ENCODE data around the gene EIF5. TPM values are rescaled to one million over a fixed set of nuclear protein-coding genes. Genes with fewer than 3 reads are reported as not detected.
"Not testable (repeated sequence)": the region's sequence is repeated elsewhere in the genome, so short reads cannot be mapped to it uniquely, and the experiment has no call there.

Gene EIF5
- total RNA-seq, 1 donor from 2014 or later = 187 TPM

DNA sequence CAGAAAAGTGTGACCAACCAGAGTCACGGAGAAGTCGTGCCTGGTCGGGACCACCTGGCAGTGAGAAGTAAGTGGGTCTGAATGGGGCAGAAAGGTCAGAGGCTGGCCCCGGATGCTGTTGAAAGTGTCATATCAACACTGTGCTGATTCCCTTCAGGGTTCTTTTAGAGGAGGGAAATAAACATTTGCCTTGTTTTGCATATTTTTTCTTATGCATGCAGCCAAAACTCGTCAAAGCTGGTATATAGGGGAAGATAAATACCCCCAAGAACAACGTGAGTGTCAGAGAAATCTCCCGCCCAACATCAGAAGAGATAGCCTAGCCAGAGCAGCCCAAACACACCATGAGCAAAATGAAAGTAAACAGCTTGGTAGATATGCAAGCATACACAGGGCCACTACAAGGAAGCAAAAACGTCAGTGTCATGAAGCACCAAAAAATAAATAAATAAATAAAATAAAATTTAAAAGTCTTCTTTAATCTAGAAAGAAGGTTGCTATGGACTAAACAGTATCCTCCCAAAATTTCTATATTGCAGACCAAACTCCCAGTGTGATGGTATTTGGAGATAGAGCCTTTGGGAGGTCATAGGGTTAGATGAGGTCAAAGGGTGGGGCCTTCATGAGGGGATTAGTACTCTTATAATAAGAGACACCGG lies 22.1 kb downstream of the EIF5 start:
- H3K4me3 ChIP-seq (ENCODE audit: low read depth, low read length) = no peak overlapping the region
- DNase-seq (ENCODE audit: low read depth) = no peak
- TF ChIP-seq, protein P1, sequence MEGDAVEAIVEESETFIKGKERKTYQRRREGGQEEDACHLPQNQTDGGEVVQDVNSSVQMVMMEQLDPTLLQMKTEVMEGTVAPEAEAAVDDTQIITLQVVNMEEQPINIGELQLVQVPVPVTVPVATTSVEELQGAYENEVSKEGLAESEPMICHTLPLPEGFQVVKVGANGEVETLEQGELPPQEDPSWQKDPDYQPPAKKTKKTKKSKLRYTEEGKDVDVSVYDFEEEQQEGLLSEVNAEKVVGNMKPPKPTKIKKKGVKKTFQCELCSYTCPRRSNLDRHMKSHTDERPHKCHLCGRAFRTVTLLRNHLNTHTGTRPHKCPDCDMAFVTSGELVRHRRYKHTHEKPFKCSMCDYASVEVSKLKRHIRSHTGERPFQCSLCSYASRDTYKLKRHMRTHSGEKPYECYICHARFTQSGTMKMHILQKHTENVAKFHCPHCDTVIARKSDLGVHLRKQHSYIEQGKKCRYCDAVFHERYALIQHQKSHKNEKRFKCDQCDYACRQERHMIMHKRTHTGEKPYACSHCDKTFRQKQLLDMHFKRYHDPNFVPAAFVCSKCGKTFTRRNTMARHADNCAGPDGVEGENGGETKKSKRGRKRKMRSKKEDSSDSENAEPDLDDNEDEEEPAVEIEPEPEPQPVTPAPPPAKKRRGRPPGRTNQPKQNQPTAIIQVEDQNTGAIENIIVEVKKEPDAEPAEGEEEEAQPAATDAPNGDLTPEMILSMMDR (conservative IDR thresholded peaks at IDR 0.05; ENCODE audit: low read depth, low read length) = no peak

DNA sequence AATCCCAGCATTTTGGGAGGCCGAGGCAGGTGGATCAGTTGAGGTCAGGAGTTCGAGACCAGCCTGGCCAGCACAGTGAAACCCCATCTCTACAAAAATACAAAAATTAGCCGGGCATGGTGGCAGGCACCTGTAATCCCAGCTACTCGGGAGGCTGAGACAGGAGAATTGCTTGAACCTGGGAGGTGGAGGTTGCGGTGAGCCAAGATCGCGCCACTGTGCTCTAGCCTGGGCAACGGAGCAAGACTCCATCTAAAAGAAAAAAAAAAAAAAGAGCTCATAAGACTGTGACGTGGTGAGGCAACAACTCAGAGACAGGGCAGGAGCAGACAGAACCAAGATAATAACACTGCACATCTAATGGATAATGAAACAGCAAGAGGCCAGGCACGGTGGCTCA lies 23.5 kb downstream of the EIF5 start:
- not testable (repeated sequence) for H3K4me3 ChIP-seq (ENCODE audit: low read depth, low read length); DNase-seq (ENCODE audit: low read depth)

DNA sequence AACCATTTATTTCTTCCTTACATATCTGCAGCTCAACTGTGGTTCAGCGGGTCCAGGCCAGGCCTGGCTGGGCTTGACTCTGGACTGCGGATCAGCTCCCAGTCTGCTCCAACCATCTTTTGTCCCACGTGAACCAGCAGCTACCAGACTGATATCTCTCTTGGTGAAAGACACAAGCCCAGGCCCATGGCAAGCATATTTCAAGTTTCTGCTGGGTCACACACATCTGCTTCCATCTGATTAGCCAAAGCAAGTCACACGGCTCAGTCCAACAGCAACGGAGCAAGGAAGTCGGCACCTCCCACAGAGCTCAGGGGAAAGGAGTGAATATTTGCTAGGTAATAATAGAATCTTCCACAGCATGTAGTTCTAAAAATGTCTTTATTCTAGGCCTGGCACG lies 26.5 kb downstream of the EIF5 start:
- TF ChIP-seq, protein P1 (conservative IDR thresholded peaks at IDR 0.05; ENCODE audit: low read depth, low read length) = no peak
- DNase-seq (ENCODE audit: low read depth) = no peak
- H3K4me3 ChIP-seq (ENCODE audit: low read depth, low read length) = no peak overlapping the region

DNA sequence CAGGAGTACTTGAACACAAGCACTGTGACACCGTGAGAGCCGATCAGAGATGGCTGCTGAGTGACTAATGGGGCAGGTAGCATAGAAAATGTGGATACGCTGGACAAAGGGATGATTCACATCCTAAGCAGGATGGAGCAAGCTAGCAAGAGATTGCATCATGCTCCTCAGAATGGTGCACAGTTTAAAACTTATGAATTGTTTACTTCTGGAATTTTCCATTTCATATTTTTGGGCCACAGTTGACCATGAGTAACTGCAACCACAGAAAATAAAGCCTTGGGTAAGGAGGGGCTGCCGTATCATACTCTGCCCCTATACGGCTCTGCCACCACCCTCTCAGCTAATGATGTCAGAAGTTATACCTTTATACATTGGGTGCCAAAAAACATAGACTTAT lies 27.8 kb downstream of the EIF5 start:
- peak; percentile 80 for DNase-seq (ENCODE audit: low read depth)
- TF ChIP-seq, protein P1 (conservative IDR thresholded peaks at IDR 0.05; ENCODE audit: low read depth, low read length) = no peak
- no peak overlapping the region for H3K4me3 ChIP-seq (ENCODE audit: low read depth, low read length)

DNA sequence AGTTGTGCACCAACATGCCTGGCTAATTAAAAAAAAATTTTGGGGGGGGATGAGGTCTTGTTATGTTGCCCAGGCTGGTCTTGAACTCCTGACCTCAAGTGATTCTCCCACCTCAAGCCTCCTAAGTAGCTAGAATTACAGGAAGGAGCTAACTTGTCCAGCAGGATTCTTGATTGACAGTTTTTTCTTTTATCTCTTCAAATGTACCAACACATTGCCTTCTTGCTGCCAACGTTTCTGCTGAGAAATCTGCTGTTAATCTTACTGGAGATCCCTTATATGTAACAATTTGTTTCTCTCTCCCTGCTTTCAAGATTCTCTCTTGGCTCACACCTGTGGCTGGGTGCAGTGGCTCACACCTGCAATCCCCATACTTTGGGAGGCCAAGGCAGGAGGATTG lies 28.7 kb downstream of the EIF5 start:
- no peak overlapping the region for H3K4me3 ChIP-seq (ENCODE audit: low read depth, low read length)
- no peak for DNase-seq (ENCODE audit: low read depth)
- TF ChIP-seq, protein P1 (conservative IDR thresholded peaks at IDR 0.05; ENCODE audit: low read depth, low read length) = no peak

DNA sequence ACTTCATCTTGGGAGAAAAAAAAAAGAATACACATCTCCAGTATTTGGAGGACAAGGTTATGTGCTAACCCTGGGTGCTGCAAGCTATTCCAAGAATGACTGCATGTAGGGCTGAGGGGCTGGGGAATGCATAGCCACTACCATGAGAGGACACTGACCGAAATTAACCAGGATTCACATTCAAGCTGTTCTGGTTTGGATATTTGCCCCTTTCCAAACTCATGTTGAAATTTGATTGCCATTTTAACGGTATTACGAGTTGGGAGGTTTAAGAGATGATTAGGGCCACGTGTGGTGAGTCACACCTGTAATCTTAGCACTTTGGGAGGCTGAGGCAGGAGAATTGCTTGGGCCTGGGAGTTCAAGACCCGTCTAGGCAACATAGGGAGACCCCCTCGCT lies 32.7 kb downstream of the EIF5 start:
- H3K4me3 ChIP-seq (ENCODE audit: low read depth, low read length) = no peak overlapping the region
- TF ChIP-seq, protein P1 (conservative IDR thresholded peaks at IDR 0.05; ENCODE audit: low read depth, low read length) = no peak
- no peak for DNase-seq (ENCODE audit: low read depth)

DNA sequence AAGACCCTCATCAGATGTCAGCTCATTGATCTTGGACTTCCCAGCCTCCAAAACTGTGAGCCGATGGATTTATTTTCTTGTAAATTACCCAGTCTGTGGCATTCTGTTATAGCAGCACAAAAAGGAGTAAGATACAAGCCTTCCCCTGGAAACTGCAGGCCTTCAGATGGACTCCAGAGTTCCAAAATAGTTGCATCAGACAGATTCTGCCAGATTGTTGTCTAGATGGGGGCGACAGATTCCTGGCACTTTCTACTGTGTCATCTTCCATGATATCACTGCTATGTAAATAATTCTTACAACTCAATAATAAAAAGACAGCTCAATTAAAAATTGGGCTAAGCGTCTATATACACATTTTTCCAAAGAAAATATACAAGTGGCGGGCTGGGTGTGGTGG lies 34.0 kb downstream of the EIF5 start:
- H3K4me3 ChIP-seq (ENCODE audit: low read depth, low read length) = no peak overlapping the region
- TF ChIP-seq, protein P1 (conservative IDR thresholded peaks at IDR 0.05; ENCODE audit: low read depth, low read length) = no peak
- no peak for DNase-seq (ENCODE audit: low read depth)

All from epithelial cell of proximal tubule (primary cell).